Endothelial cell of umbilical vein (primary cell): ENCODE measurements around the gene KIF21B. TPM values are rescaled to one million over a fixed set of nuclear protein-coding genes. Genes with fewer than 3 reads are reported as not detected.

ENCODE experiments used
- BruUV-seq: library from RNA; stranded (reverse); fragments of 400-500 nt; replicated peaks from 2 replicates; lab custom pipeline; 2021; lab: Mats Ljungman, UMichigan
- CTCF ChIA-PET: fragments of 300-600, 350-600 bp; sonication (Branson Sonifier 250); formaldehyde crosslinking; loops from one replicate; lab custom pipeline; 2021; ENCODE audit warnings: antibody characterized with exemption, inconsistent platforms; lab: Charles Lee
- POLR2A ChIA-PET: fragments of 300-600, 350-600 bp; sonication (Branson Sonifier 250); formaldehyde crosslinking; loops from one replicate; lab custom pipeline; 2021; ENCODE audit warnings: antibody characterized with exemption, inconsistent platforms; lab: Charles Lee
- DNase-seq: peaks from one replicate; pipeline ENCODE4 v3.0.0-alpha.2; 2011; ENCODE audit warnings: low read depth, low spot score
- FAIRE-seq: peaks from 2 replicates; lab custom pipeline; 2011; peaks lifted over from hg19 to GRCh38; lab: Jason Lieb, UNC
- H2AFZ ChIP-seq: 2 replicates; pipeline ENCODE4 v1.6.0; 2012; ENCODE audit warnings: low read depth, low read length, control low read depth, inconsistent platforms
- H3K27ac ChIP-seq: 2 replicates; pipeline ENCODE4 v1.5.1; 2011; ENCODE audit warnings: low read depth, mild to moderate bottlenecking, control low read depth, low read length, moderate library complexity; ENCODE audit not compliant: insufficient read depth
- H3K27me3 ChIP-seq, 2 experiments: 2 replicates each; pipeline versions ENCODE4 v1.6.0 to v1.6.1; 2011; ENCODE audit warnings: low read length in 2 of 2, mixed read lengths in 1 of 2; ENCODE audit not compliant: control insufficient read depth in 2 of 2, insufficient read depth in 2 of 2
- H3K36me3 ChIP-seq, 2 experiments: 2 replicates in 1 of 2; 3 replicates in 1 of 2; pipeline ENCODE4 v1.5.1; 2011; ENCODE audit warnings: low read length in 2 of 2, mild to moderate bottlenecking in 1 of 2, moderate library complexity in 1 of 2; ENCODE audit not compliant: control insufficient read depth in 2 of 2, insufficient read depth in 2 of 2; ENCODE audit errors: extremely low read depth in 1 of 2
- H3K4me1 ChIP-seq: 3 replicates; pipeline ENCODE4 v1.5.1; 2011; ENCODE audit warnings: mild to moderate bottlenecking, low read length; ENCODE audit not compliant: control insufficient read depth, insufficient read depth; ENCODE audit errors: extremely low read depth
- H3K4me2 ChIP-seq: 2 replicates; pipeline ENCODE4 v1.6.1; 2011; ENCODE audit warnings: low read length, control low read depth, mixed read lengths; ENCODE audit not compliant: insufficient read depth
- H3K4me3 ChIP-seq, 3 experiments: fragments of 200-600 bp in 1 of 3; sonication (generic), shearing (Covaris generic) in 1 of 3; replicated peaks in 1 of 3; 2 replicates each; pipeline ENCODE4 v1.5.1; 2011 to 2016; ENCODE audit warnings: control low read depth in 3 of 3, low read length in 3 of 3, mild to moderate bottlenecking in 2 of 3, inconsistent platforms in 1 of 3, low read depth in 1 of 3, moderate library complexity in 1 of 3; ENCODE audit not compliant: insufficient read depth in 1 of 3
- H3K79me2 ChIP-seq: 2 replicates; pipeline ENCODE4 v1.6.0; 2012; ENCODE audit warnings: low read length, inconsistent platforms; ENCODE audit not compliant: control insufficient read depth, insufficient read depth
- H3K9ac ChIP-seq: replicated peaks from 2 replicates; pipeline ENCODE3; 2011; ENCODE audit warnings: low read length, control low read depth; ENCODE audit not compliant: insufficient read depth; ENCODE audit errors: extremely low read depth
- H3K9me1 ChIP-seq: replicated peaks from 3 replicates; pipeline ENCODE4 v1.6.0; 2011; ENCODE audit warnings: mild to moderate bottlenecking, low read length; ENCODE audit not compliant: control insufficient read depth, insufficient read depth; ENCODE audit errors: extremely low read depth
- H3K9me3 ChIP-seq: replicated peaks from 2 replicates; pipeline ENCODE4 v1.5.1; 2012; ENCODE audit warnings: low read length, inconsistent platforms; ENCODE audit not compliant: control insufficient read depth, insufficient read depth
- H4K20me1 ChIP-seq: replicated peaks from 2 replicates; pipeline ENCODE3; 2011; ENCODE audit warnings: mild to moderate bottlenecking, low read length; ENCODE audit not compliant: control insufficient read depth, insufficient read depth; ENCODE audit errors: extremely low read depth
- EZH2 ChIP-seq: IDR thresholded peaks from 2 replicates; pipeline ENCODE4 v1.6.1; 2012; ENCODE audit warnings: borderline replicate concordance, low read depth, mild to moderate bottlenecking, moderate library complexity, low read length, inconsistent platforms; ENCODE audit not compliant: severe bottlenecking
- FOS ChIP-seq: IDR thresholded peaks from 2 replicates; pipeline ENCODE4 v1.6.1; 2011; ENCODE audit warnings: mild to moderate bottlenecking, low read length, moderate library complexity, borderline replicate concordance; ENCODE audit not compliant: insufficient read depth
- GATA2 ChIP-seq: IDR thresholded peaks from 2 replicates; pipeline ENCODE4 v1.7.0; 2011; ENCODE audit warnings: low read depth, mild to moderate bottlenecking, moderate library complexity, mixed read lengths, low read length; ENCODE audit not compliant: insufficient read length, insufficient read depth
- JUN ChIP-seq: IDR thresholded peaks from 2 replicates; pipeline ENCODE4 v1.6.1; 2011; ENCODE audit warnings: borderline replicate concordance, low read depth; ENCODE audit not compliant: insufficient read length, insufficient read depth
- MYC ChIP-seq: IDR thresholded peaks from one replicate; pipeline ENCODE4 v1.6.1; 2011; ENCODE audit warnings: mild to moderate bottlenecking, low read depth, low read length
- POLR2A ChIP-seq: IDR thresholded peaks from 2 replicates; pipeline ENCODE4 v1.6.1; 2012; ENCODE audit warnings: low read depth, mild to moderate bottlenecking, control low read depth, low read length
- POLR2AphosphoS5 ChIP-seq: IDR thresholded peaks from 2 replicates; pipeline ENCODE4 v1.6.1; 2012; ENCODE audit warnings: low read depth, mild to moderate bottlenecking, control low read depth, low read length, moderate library complexity; ENCODE audit not compliant: insufficient read depth
- dilution Hi-C: fragments of 300-500 bp; cut with MboI; formaldehyde crosslinking; loops from one replicate; pipeline ENCODE4 v1.15.0; 2019; ENCODE audit warnings: low sequenced_read_pairs; ENCODE audit not compliant: extremely low pct_ligation_motif_present
- intact Hi-C: fragments of 100-400 bp; cut with micrococcal nuclease; formaldehyde crosslinking; loops from one replicate; pipeline ENCODE4 v1.10.0; 2022
- polyA plus RNA-seq, 4 experiments: library from polyadenylated mRNA; depleted of rRNA in 3 of 4; stranded (reverse) in 3 of 4; unstranded in 1 of 4; fragments of >200 nt; gene quantifications; 2 replicates each; pipeline versions ENCODE4 v1.2.1 to v1.2.3, GENCODE V29; 2011 to 2012; ENCODE audit warnings: missing spikeins in 1 of 4
- total RNA-seq: library from RNA; stranded (reverse); gene quantifications from 2 replicates; pipeline ENCODE4 v1.2.3, GENCODE V29; 2021
- TF ChIP-seq, protein P1 (sequence below): IDR thresholded peaks from 2 replicates; pipeline ENCODE4 v1.6.1; 2011; ENCODE audit not compliant: insufficient read depth, insufficient read length
- TF ChIP-seq, protein P2 (sequence below), 2 donors: IDR thresholded peaks; 1 replicate in 1 of 2; 2 replicates in 1 of 2; pipeline ENCODE4 v1.5.1; 2011; ENCODE audit warnings: low read length in 2 of 2, mild to moderate bottlenecking in 2 of 2, moderate library complexity in 2 of 2, control low read depth in 1 of 2, inconsistent platforms in 1 of 2, low read depth in 1 of 2; ENCODE audit not compliant: insufficient read depth in 1 of 2; ENCODE audit errors: extremely low read depth in 1 of 2

The KIF21B gene
- total and polyA plus RNA-seq, 2 donors (not counting 3 experiments of a cell fraction or from before 2014, with no cell fraction given) = 1.9 to 4.4 TPM

DNA sequence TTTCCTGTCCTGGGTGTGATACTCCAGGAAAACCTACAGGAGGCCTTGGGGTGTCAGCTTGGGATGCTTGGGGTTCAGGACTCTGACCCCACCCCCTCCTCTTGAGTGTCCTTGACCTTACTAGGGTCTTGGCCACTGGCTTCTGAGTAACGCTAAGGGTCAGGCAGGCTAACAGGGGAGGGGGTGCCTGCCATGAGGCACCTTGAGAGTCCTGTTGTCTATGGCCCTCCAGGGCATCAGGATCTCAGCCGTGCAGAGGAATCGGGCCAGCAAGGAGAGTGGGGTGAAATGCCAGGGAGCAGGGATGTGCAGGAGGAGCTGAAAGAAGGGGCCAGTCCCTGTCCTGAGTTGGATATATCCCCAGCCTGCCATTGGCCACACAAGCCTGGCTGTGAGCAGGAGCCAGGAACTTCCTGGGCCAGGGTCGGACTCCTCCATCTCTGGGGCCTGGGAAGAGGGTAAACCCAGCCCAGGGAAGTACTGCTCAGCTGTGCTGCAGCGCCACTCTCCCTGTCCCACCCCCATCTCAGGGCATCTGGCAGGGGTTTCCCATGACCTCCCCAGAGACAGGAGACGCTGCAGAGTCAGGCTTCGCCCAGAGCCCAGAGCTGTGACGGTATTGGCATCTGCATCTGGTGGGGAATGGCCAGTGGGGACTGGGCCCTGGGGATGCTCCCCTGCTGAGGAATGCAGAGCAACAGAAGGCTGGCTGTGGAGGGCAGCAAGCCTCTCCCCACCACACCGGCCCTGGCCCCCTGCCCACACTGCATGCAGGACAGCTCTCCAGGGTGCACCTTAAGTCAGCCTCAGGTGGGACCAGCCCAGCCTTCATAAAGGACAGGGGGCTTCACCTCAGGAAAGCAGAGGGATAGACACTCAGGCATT, 6.3 kb downstream of the KIF21B start:
- Histone ChIP-seq H3K9me1 (no peaks in the 10 kb centered on the region), H3K4me2 (no peak overlapping the region), H3K27ac (no peak overlapping the region), H3K79me2 (no peaks in the 10 kb centered on the region), H3K36me3 (no peaks in the 10 kb centered on the region), H3K4me3 (no peak overlapping the region), H3K27me3 (no peaks in the 10 kb centered on the region), H3K9ac (no peak overlapping the region), H4K20me1 (no peaks in the 10 kb centered on the region), H2AFZ (no peak overlapping the region), H3K9me3 (no peaks in the 10 kb centered on the region), H3K4me1 (peaks cover 36% of the 10 kb centered on the region)
- FAIRE-seq (no peak), DNase-seq (no peak)
- CTCF ChIA-PET = interaction anchor here (0.8 to 4.4 kb wide), 8 partner anchors 8 to 45 kb away, joined by 3 to 66 read pairs (median 9); partner anchors contain the start of gene KIF21B
- dilution Hi-C loops = no loop called here
- intact Hi-C loops = no loop called here
- POLR2A ChIA-PET = no interaction called here
- no TSS peak for BruUV-seq
- TF ChIP-seq, protein P1, sequence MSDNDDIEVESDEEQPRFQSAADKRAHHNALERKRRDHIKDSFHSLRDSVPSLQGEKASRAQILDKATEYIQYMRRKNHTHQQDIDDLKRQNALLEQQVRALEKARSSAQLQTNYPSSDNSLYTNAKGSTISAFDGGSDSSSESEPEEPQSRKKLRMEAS = no peak

DNA sequence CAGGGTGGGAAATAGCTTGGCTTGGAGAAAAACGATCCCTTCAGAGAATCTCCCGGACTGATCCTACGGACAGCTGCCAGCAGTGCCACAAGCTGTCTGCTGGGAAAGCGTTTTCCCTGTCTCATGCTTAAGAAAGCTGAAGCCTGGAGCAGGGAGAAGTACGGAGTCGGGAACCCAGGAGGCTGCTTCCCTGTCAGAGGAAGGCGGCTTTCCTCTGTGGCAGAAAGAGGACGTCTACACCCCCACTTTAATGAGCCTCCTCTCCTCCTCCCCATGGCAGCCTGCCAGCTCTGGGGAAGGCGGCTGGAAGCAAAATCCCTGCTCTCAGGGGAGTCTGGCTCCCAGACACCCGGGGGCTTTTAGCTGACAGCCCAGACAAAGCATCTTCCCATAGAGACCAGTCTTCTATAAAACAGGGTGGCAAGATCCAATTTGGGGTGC, 7.3 kb downstream of the KIF21B start:
- CTCF ChIA-PET = interaction anchor here (0.8 to 4.4 kb wide), 11 partner anchors 9 to 394 kb away, joined by 3 to 66 read pairs (median 5); partner anchors contain the start of gene KIF21B
- intact Hi-C loops = no loop called here
- Histone ChIP-seq H3K79me2 (no peaks in the 10 kb centered on the region), H3K9me3 (no peaks in the 10 kb centered on the region), H2AFZ (no peak overlapping the region), H3K27ac (peak overlapping the region; percentile 4), H3K4me2 (peak overlapping the region; percentile 51), H3K36me3 (no peaks in the 10 kb centered on the region), H3K27me3 (no peaks in the 10 kb centered on the region), H4K20me1 (no peaks in the 10 kb centered on the region), H3K9me1 (no peaks in the 10 kb centered on the region), H3K4me1 (peaks cover 36% of the 10 kb centered on the region), H3K4me3 (no peak overlapping the region), H3K9ac (no peak overlapping the region)
- DNase-seq = peak; percentile 34
- peak; percentile 70 for FAIRE-seq
- POLR2A ChIA-PET = interaction anchor here (0.7 kb wide), 1 partner anchor 20 kb away, joined by 3 read pairs; no protein-coding TSS in a partner anchor
- dilution Hi-C loops = no loop called here
- TF ChIP-seq MYC = no peak
- no peak for TF ChIP-seq GATA2
- no peak for TF ChIP-seq JUN
- no peak for TF ChIP-seq EZH2
- TF ChIP-seq POLR2A = no peak
- no peak for TF ChIP-seq POLR2AphosphoS5
- no peak for TF ChIP-seq FOS
- TF ChIP-seq, protein P1 = no peak
- TF ChIP-seq, protein P2, sequence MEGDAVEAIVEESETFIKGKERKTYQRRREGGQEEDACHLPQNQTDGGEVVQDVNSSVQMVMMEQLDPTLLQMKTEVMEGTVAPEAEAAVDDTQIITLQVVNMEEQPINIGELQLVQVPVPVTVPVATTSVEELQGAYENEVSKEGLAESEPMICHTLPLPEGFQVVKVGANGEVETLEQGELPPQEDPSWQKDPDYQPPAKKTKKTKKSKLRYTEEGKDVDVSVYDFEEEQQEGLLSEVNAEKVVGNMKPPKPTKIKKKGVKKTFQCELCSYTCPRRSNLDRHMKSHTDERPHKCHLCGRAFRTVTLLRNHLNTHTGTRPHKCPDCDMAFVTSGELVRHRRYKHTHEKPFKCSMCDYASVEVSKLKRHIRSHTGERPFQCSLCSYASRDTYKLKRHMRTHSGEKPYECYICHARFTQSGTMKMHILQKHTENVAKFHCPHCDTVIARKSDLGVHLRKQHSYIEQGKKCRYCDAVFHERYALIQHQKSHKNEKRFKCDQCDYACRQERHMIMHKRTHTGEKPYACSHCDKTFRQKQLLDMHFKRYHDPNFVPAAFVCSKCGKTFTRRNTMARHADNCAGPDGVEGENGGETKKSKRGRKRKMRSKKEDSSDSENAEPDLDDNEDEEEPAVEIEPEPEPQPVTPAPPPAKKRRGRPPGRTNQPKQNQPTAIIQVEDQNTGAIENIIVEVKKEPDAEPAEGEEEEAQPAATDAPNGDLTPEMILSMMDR (IDR thresholded peaks at IDR 0.05; ENCODE audit: extremely low read depth in 1 of 2, insufficient read depth in 1 of 2, low read depth in 1 of 2, low read length in 2 of 2) = no peak
- BruUV-seq = no TSS peak
